CD4-positive, alpha-beta T cell (primary cell): Measurements from ENCODE around the gene IGF2R. TPM values are rescaled to one million over a fixed set of nuclear protein-coding genes. Genes with fewer than 3 reads are reported as not detected.

Experiments
- ATAC-seq: fragments of 200-7000 bp; cut with Tn5 transposase; one replicate; pipeline ENCODE4 v1.10.0; 2022; ENCODE audit warnings: mild to moderate bottlenecking; ENCODE audit not compliant: poor library complexity
- CTCF ChIA-PET: fragments of 350-600 bp; sonication (Branson Sonifier 250); formaldehyde crosslinking; loops from one replicate; lab custom pipeline; 2021; ENCODE audit warnings: antibody characterized with exemption, inconsistent platforms; lab: Charles Lee
- POLR2A ChIA-PET: fragments of 350-600 bp; sonication (Branson Sonifier 250); formaldehyde crosslinking; loops from one replicate; lab custom pipeline; 2021; ENCODE audit warnings: antibody characterized with exemption, inconsistent platforms; lab: Charles Lee
- DNase-seq, 14 experiments: peaks; one replicate each; pipeline ENCODE4 v3.0.0-alpha.2; 2013 to 2020; ENCODE audit warnings: mixed read lengths in 2 of 14
- H3K27ac ChIP-seq, 2 donors: one replicate each; pipeline versions ENCODE4 v1.5.1 to v1.7.0; 2013; ENCODE audit warnings: low read length in 2 of 2, low read depth in 1 of 2, mild to moderate bottlenecking in 1 of 2
- H3K27me3 ChIP-seq, 2 experiments: 1 replicate in 1 of 2; 2 replicates in 1 of 2; pipeline versions ENCODE4 v1.6.1 to v1.7.0; 2013; ENCODE audit warnings: low read length in 2 of 2, control low read depth in 1 of 2, mild to moderate bottlenecking in 1 of 2, moderate library complexity in 1 of 2; ENCODE audit not compliant: insufficient read depth in 2 of 2, control insufficient read depth in 1 of 2
- H3K36me3 ChIP-seq: one replicate; pipeline ENCODE4 v1.6.1; 2013; ENCODE audit warnings: low read length, control low read depth; ENCODE audit not compliant: insufficient read depth
- H3K4me1 ChIP-seq: one replicate; pipeline ENCODE4 v1.6.1; 2013; ENCODE audit warnings: low read length, control low read depth; ENCODE audit not compliant: insufficient read depth
- H3K4me3 ChIP-seq: one replicate; pipeline ENCODE4 v1.5.1; 2013; ENCODE audit warnings: mild to moderate bottlenecking, low read length, moderate library complexity
- H3K9me3 ChIP-seq, 2 experiments: 1 replicate in 1 of 2; 2 replicates in 1 of 2; pipeline versions ENCODE4 v1.6.1 to v1.7.0; 2013; ENCODE audit warnings: low read length in 2 of 2, mild to moderate bottlenecking in 2 of 2, control low read depth in 1 of 2, moderate library complexity in 1 of 2; ENCODE audit not compliant: control insufficient read depth in 1 of 2, insufficient read depth in 1 of 2
- H3K27ac Mint-ChIP-seq: one replicate; pipeline ENCODE4 v1.8.0; 2020; ENCODE audit warnings: mixed read lengths
- H3K27me3 Mint-ChIP-seq: one replicate; pipeline ENCODE4 v1.8.0; 2021; ENCODE audit warnings: mixed read lengths
- H3K36me3 Mint-ChIP-seq: one replicate; pipeline ENCODE4 v1.8.0; 2021; ENCODE audit warnings: low read depth, mixed read lengths
- H3K4me1 Mint-ChIP-seq: one replicate; pipeline ENCODE4 v1.8.0; 2021; ENCODE audit warnings: low read depth, mixed read lengths
- H3K4me3 Mint-ChIP-seq: one replicate; pipeline ENCODE4 v1.8.0; 2020; ENCODE audit warnings: mild to moderate bottlenecking, mixed read lengths
- H3K9me3 Mint-ChIP-seq: one replicate; pipeline ENCODE4 v1.8.0; 2020; ENCODE audit warnings: mixed read lengths
- intact Hi-C, 2 experiments: fragments of 100-400 bp; cut with DNase I in 1 of 2; cut with micrococcal nuclease in 1 of 2; formaldehyde crosslinking; loops; one replicate each; pipeline versions ENCODE4 v1.15.1 to v1.9.0; 2023 to 2025; cut with DNase I, micrococcal nuclease
- total RNA-seq, 174 experiments: library from RNA in 2 of 174; stranded (reverse) in 2 of 174; gene quantifications; one replicate each; pipeline ENCODE4 v1.2.3 and lab custom pipeline; 2021 to 2026
- TF ChIP-seq, protein P1 (sequence below): fragments of 200-600 bp; IDR thresholded peaks from one replicate; pipeline ENCODE4 v1.8.0; 2022; ENCODE audit warnings: antibody characterized with exemption, mild to moderate bottlenecking

Gene IGF2R
- total RNA-seq, 2 experiments from 2014 or later = 43.8 to 46.7 TPM

DNA sequence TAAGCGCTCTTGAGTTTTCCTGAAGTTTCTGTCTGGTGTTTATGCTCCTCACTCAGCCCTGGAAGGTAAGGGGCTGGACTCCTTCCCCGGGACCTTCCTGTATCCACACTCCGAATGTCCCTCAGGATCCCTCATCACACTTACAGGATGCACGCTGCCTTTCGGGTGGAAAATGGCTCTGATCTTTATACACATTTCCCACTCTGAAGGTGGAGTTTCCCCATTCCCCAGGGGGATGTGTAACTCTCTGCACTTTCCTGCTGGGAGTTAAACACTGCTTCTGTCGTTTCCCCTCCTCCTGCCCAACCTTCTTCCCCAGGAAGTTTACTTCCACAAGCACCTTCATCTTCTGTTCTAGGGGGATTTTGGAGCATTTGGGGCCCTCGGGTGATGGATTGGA, 17.1 kb upstream of the IGF2R start:
- H3K4me1 Mint-ChIP-seq = no peaks in the 10 kb centered on the region
- no peaks in the 10 kb centered on the region for H3K27me3 Mint-ChIP-seq
- no peak overlapping the region for H3K4me3 ChIP-seq
- no peak overlapping the region for H3K27ac Mint-ChIP-seq
- DNase-seq = no peak
- no peaks in the 10 kb centered on the region for H3K36me3 Mint-ChIP-seq
- TF ChIP-seq, protein P1, sequence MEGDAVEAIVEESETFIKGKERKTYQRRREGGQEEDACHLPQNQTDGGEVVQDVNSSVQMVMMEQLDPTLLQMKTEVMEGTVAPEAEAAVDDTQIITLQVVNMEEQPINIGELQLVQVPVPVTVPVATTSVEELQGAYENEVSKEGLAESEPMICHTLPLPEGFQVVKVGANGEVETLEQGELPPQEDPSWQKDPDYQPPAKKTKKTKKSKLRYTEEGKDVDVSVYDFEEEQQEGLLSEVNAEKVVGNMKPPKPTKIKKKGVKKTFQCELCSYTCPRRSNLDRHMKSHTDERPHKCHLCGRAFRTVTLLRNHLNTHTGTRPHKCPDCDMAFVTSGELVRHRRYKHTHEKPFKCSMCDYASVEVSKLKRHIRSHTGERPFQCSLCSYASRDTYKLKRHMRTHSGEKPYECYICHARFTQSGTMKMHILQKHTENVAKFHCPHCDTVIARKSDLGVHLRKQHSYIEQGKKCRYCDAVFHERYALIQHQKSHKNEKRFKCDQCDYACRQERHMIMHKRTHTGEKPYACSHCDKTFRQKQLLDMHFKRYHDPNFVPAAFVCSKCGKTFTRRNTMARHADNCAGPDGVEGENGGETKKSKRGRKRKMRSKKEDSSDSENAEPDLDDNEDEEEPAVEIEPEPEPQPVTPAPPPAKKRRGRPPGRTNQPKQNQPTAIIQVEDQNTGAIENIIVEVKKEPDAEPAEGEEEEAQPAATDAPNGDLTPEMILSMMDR = no peak
- H3K36me3 ChIP-seq = no peaks in the 10 kb centered on the region
- H3K9me3 ChIP-seq = no peaks in the 10 kb centered on the region
- intact Hi-C loops = no loop called here
- H3K4me3 Mint-ChIP-seq = no peak overlapping the region
- no peaks in the 10 kb centered on the region for H3K27me3 ChIP-seq
- H3K4me1 ChIP-seq = no peaks in the 10 kb centered on the region
- ChIA-PET POLR2A (no interaction called here), CTCF (no interaction called here)
- no peak overlapping the region for H3K27ac ChIP-seq
- no peak for ATAC-seq
- H3K9me3 Mint-ChIP-seq = no peaks in the 10 kb centered on the region

DNA sequence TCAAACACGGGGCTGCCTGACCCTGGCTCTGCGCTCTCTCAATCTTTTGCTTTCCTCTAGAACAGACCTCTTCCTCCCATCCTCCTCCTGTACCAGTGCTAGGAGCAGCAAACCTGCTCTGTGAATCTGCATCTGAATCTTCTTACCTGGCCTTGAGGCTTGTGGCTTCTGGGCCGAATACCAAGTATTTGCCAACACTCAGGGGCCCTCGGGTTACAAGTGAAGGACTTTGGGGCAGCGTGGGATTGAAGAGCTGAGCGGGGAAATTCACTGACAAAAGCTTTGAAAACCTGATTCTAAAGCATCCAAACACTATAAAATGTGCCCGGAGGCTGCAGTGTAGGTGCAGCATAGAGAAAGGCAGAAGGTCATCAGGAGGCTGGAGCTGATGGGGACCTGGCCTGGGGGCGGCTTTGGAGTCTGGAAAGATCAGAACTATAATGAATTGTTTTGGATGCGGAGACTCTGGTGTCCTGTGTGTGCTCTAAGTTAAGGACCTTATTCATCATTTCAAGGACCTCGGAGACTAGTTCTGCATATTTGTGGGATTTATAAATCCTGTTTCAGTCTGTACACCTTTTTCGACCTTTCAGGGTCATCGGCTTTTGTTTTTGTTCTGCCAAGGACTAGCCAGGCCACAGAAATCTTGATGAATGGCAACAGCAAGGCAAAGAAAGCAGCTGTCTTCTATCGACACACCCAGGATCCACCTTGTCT, 16.4 kb upstream of the IGF2R start:
- H3K9me3 Mint-ChIP-seq = no peaks in the 10 kb centered on the region
- ATAC-seq (no peak), DNase-seq (no peak)
- no peaks in the 10 kb centered on the region for H3K4me1 Mint-ChIP-seq
- Histone ChIP-seq H3K27ac (no peak overlapping the region), H3K36me3 (no peaks in the 10 kb centered on the region), H3K27me3 (no peaks in the 10 kb centered on the region), H3K4me1 (no peaks in the 10 kb centered on the region), H3K4me3 (no peak overlapping the region), H3K9me3 (no peaks in the 10 kb centered on the region)
- H3K4me3 Mint-ChIP-seq = no peak overlapping the region
- POLR2A ChIA-PET = no interaction called here
- H3K27me3 Mint-ChIP-seq = no peaks in the 10 kb centered on the region
- no peaks in the 10 kb centered on the region for H3K36me3 Mint-ChIP-seq
- TF ChIP-seq, protein P1 = no peak
- intact Hi-C loops = no loop called here
- no peak overlapping the region for H3K27ac Mint-ChIP-seq
- CTCF ChIA-PET = no interaction called here

DNA sequence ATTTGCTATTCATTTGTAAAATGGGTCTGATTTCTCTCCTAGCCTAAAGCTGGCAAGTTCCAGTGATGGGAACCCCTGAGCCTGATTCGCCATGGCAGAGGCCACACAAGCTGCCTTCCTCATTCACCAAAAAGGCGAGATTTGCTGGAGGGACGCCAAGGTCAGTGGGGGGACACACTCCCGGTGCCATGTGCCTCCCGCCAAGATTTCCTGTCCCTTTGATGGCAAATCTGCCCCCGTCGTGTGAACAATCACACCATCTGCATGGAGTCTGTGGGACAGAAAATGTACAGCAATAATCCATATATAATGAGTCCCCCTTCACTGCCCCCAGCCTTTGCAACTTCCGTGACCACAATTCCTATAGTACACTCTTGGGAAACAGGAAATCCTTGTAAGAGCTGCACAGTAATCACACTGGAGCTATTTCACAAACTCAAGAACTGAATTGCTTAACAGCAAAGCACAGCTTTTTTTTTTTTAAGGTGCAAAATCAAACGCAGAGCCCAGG, 15.7 kb upstream of the IGF2R start:
- POLR2A ChIA-PET = no interaction called here
- Histone ChIP-seq H3K27me3 (no peaks in the 10 kb centered on the region), H3K4me1 (no peaks in the 10 kb centered on the region), H3K27ac (no peak overlapping the region), H3K9me3 (no peaks in the 10 kb centered on the region), H3K36me3 (no peaks in the 10 kb centered on the region), H3K4me3 (no peak overlapping the region)
- intact Hi-C loops = no loop called here
- Mint-ChIP-seq H3K27me3 (no peaks in the 10 kb centered on the region), H3K36me3 (no peaks in the 10 kb centered on the region), H3K4me1 (no peaks in the 10 kb centered on the region), H3K27ac (no peak overlapping the region), H3K9me3 (no peaks in the 10 kb centered on the region), H3K4me3 (no peak overlapping the region)
- ATAC-seq (no peak), DNase-seq (peak in 1 of 14 experiments; percentile 35)
- TF ChIP-seq, protein P1 = no peak
- CTCF ChIA-PET = interaction anchor here (0.6 kb wide), 1 partner anchor 293 kb away, joined by 3 read pairs; no protein-coding TSS in a partner anchor
